Keratinocyte (primary cell): ENCODE measurements around the gene TMEM196.

Experiments
- EZH2 ChIP-seq: IDR thresholded peaks from one replicate; pipeline ENCODE4 v1.6.1; 2012; ENCODE audit warnings: inconsistent platforms, mild to moderate bottlenecking, low read length, moderate library complexity
- TF ChIP-seq, protein P1 (sequence below), 3 experiments: IDR thresholded peaks in 1 of 3; conservative IDR thresholded peaks in 1 of 3; optimal IDR thresholded peaks in 1 of 3; 2 replicates in 2 of 3; 3 replicates in 1 of 3; pipeline versions ENCODE3 to v1.5.1; 2011; ENCODE audit warnings: low read length in 3 of 3, mild to moderate bottlenecking in 3 of 3, moderate library complexity in 2 of 3, control low read depth in 1 of 3, inconsistent platforms in 1 of 3; ENCODE audit not compliant: insufficient read depth in 2 of 3; ENCODE audit errors: extremely low read depth in 1 of 3

DNA sequence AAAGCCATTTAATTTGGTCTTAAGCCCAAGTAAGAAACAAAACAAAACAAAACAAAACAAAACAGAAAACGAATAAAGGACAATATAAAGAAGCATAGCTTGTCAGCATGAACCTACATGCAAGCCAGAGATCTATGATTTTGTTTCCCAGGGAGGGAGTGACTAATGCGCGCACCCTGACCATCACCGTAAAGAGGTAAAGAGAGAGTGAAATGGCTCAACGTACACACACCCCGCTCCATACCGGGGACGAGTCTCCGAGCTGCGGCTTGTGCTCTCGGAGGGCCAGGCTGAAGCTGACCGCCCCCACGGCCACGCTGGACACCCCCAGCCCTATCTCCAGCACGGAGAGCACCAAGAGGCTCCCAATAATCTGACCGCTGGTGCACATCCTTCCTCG is 1.1 kb downstream of the TMEM196 start:
- TF ChIP-seq, protein P1, sequence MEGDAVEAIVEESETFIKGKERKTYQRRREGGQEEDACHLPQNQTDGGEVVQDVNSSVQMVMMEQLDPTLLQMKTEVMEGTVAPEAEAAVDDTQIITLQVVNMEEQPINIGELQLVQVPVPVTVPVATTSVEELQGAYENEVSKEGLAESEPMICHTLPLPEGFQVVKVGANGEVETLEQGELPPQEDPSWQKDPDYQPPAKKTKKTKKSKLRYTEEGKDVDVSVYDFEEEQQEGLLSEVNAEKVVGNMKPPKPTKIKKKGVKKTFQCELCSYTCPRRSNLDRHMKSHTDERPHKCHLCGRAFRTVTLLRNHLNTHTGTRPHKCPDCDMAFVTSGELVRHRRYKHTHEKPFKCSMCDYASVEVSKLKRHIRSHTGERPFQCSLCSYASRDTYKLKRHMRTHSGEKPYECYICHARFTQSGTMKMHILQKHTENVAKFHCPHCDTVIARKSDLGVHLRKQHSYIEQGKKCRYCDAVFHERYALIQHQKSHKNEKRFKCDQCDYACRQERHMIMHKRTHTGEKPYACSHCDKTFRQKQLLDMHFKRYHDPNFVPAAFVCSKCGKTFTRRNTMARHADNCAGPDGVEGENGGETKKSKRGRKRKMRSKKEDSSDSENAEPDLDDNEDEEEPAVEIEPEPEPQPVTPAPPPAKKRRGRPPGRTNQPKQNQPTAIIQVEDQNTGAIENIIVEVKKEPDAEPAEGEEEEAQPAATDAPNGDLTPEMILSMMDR (optimal IDR thresholded peaks at IDR 0.05 in 1 of 3, IDR thresholded peaks at IDR 0.05 in 1 of 3, conservative IDR thresholded peaks at IDR 0.05 in 1 of 3; ENCODE audit: extremely low read depth in 1 of 3, insufficient read depth in 2 of 3, low read length in 3 of 3), result no peak
- no peak for TF ChIP-seq EZH2
